Psoas muscle (tissue), 8 donors: Measurements from ENCODE around the gene YIPF3. TPM values are rescaled to one million over a fixed set of nuclear protein-coding genes. Genes with fewer than 3 reads are reported as not detected.

Experiments used
- ATAC-seq, 4 donors: fragments of 200-7000 bp; cut with Tn5 transposase; one replicate each; pipeline ENCODE4 v1.9.1; 2020; ENCODE audit warnings: moderate library complexity in 3 of 4, mild to moderate bottlenecking in 2 of 4
- DNase-seq, 2 donors: peaks; one replicate each; pipeline ENCODE4 v3.0.0-alpha.2; 2020
- H3K27ac ChIP-seq: fragments of 200-600 bp; one replicate; pipeline ENCODE4 v1.8.0; 2022
- H3K27me3 ChIP-seq, 3 donors: fragments of 200-600 bp in 1 of 3; one replicate each; pipeline versions ENCODE4 v1.6.1 to v1.8.0; 2013 to 2022; ENCODE audit warnings: low read length in 2 of 3, mild to moderate bottlenecking in 2 of 3, moderate library complexity in 1 of 3; ENCODE audit not compliant: insufficient read depth in 3 of 3
- H3K36me3 ChIP-seq, 2 donors: fragments of 200-600 bp in 1 of 2; one replicate each; pipeline versions ENCODE4 v1.6.1 to v1.8.0; 2013 to 2022; ENCODE audit warnings: low read depth in 1 of 2, mild to moderate bottlenecking in 1 of 2, moderate library complexity in 1 of 2; ENCODE audit not compliant: insufficient read depth in 1 of 2
- H3K4me1 ChIP-seq: fragments of 200-600 bp; one replicate; pipeline ENCODE4 v1.8.0; 2022
- H3K4me3 ChIP-seq: fragments of 200-600 bp; one replicate; pipeline ENCODE4 v1.8.0; 2022; ENCODE audit warnings: mild to moderate bottlenecking
- H3K9me3 ChIP-seq: fragments of 200-600 bp; one replicate; pipeline ENCODE4 v1.8.0; 2022
- CTCF ChIP-seq: fragments of 200-600 bp; IDR thresholded peaks from one replicate; pipeline ENCODE4 v1.8.0; 2022; ENCODE audit warnings: antibody characterized with exemption
- WGBS, 3 donors: extraction: QIAGEN DNeasy Blood & Tissue Kit; methylation state at CpG; one replicate each; pipeline versions ENCODE4 v1.1.6 to v1.1.7; 2013; 5-methylcytosine and 5-hydroxymethylcytosine counted together
- intact Hi-C, 2 donors: fragments of 100-400 bp; cut with DNase I; formaldehyde crosslinking; loops; one replicate each; pipeline versions ENCODE4 v1.11.0 to v1.14.2; 2022
- polyA plus RNA-seq, 3 donors: library from polyadenylated mRNA; stranded (reverse); fragments of 200-250 nt; gene quantifications; one replicate each; pipeline ENCODE4 v1.2.3, GENCODE V29; 2013
- total RNA-seq, 4 donors: library from RNA; stranded (reverse); fragmentation: NEBNext Ultra II Directional in 2 of 4; extraction: Animal tissue kit (Norgen Biotek cat#: 25700) in 2 of 4; gene quantifications; one replicate each; pipeline versions ENCODE4 v1.2.1 to v1.2.4, GENCODE V29; 2021 to 2023
- donor health status: healthy with polysubstance abuse.
- donor health status: DM: no; HTN: no; CAD: no; lungs with moderate emphysema.
- donor health status: Bipolar disorder and iron deficiency.
- donor health status: healthy.
- donor health status: DM: yes; HTN: yes; CAD: no.
- donor health status: DM: no; HTN: no; CAD: no.
- donor health status: DM: no; HTN: no; CAD: no.
- donor health status: DM: yes; HTN: yes; CAD: no.

YIPF3 gene
- total and polyA plus RNA-seq, 7 donors, result 57.7 to 91.5 (median 67.6) TPM

- no peaks in the 10 kb centered on the region for H3K9me3 ChIP-seq
- peak overlapping the region; percentile 8 for H3K4me3 ChIP-seq
- ATAC-seq (peak; percentile 60 to 65 (median 63)), DNase-seq (no peak)
- intact Hi-C loops, result no loop called here
- no peaks in the 10 kb centered on the region for H3K27me3 ChIP-seq
- TF ChIP-seq CTCF, result no peak
- H3K36me3 ChIP-seq, result peaks cover 0 to 2% of the 10 kb centered on the region in 2 donors
- 35 to 49% (median 38%) methylated on average over 4 of the region's 4 CpGs for WGBS, 3 donors
- H3K4me1 ChIP-seq, result peaks cover 3% of the 10 kb centered on the region
- H3K27ac ChIP-seq, result peak overlapping the region; percentile 70
Measured at GRCh38 chr6:43488667-43489276, 28.0 kb downstream of the YIPF3 start.

GRCh38 chr6:43481591-43482236 lies 35.0 kb downstream of the YIPF3 start:
- peaks cover 0 to 21% of the 10 kb centered on the region in 2 donors for H3K36me3 ChIP-seq
- peak overlapping the region; percentile 74 for H3K27ac ChIP-seq
- no peak for ATAC-seq
- no peak for TF ChIP-seq CTCF
- peaks cover 46% of the 10 kb centered on the region for H3K4me1 ChIP-seq
- H3K4me3 ChIP-seq, result no peak overlapping the region
- intact Hi-C loops, result no loop called here
- 90 to 91% (median 91%) methylated on average over 11 of the region's 11 CpGs for WGBS, 3 donors
- no peaks in the 10 kb centered on the region for H3K27me3 ChIP-seq
- DNase-seq, result no peak
- no peaks in the 10 kb centered on the region for H3K9me3 ChIP-seq

- H3K27me3 ChIP-seq, result no peaks in the 10 kb centered on the region
- peaks cover 45% of the 10 kb centered on the region for H3K4me1 ChIP-seq
- no peaks in the 10 kb centered on the region for H3K9me3 ChIP-seq
- no peak for TF ChIP-seq CTCF
- H3K36me3 ChIP-seq, result peaks cover 0 to 21% of the 10 kb centered on the region in 2 donors
- H3K4me3 ChIP-seq, result no peak overlapping the region
- ATAC-seq (peak; percentile 76 to 87 (median 84)), DNase-seq (no peak)
- WGBS, 3 donors, result 93 to 94% (median 94%) methylated on average over 2 of the region's 2 CpGs
- peak overlapping the region; percentile 74 for H3K27ac ChIP-seq
- intact Hi-C loops, result no loop called here
Measured at GRCh38 chr6:43481075-43481474, 35.7 kb downstream of the YIPF3 start.

- DNase-seq (no peak), ATAC-seq (peak in 2 of 4 donors; percentile 28 to 34)
- Histone ChIP-seq H3K27ac (peak overlapping the region; percentile 87), H3K9me3 (no peaks in the 10 kb centered on the region), H3K27me3 (no peaks in the 10 kb centered on the region), H3K4me1 (peaks cover 42% of the 10 kb centered on the region), H3K4me3 (peak overlapping the region; percentile 82), H3K36me3 (peaks cover 0 to 18% of the 10 kb centered on the region in 2 donors)
- intact Hi-C loops, result no loop called here
- WGBS, 3 donors, result 4 to 10% (median 5%) methylated on average over 3 of the region's 3 CpGs
- TF ChIP-seq CTCF, result no peak
Measured at GRCh38 chr6:43478008-43478372, 38.7 kb downstream of the YIPF3 start.
